NCI-H82 treated with DMSO at 0.1 percent for 48 hours (cell line): Measurements from ENCODE around the gene COPS4.
A peak's percentile ranks its signal among the peaks of the same experiment; 100 is the strongest.
"Not testable (repeated sequence)": the region's sequence is repeated elsewhere in the genome, so short reads cannot be mapped to it uniquely, and the experiment has no call there.

ENCODE experiments used
- DNase-seq: peaks from one replicate; lab custom pipeline; 2025; ENCODE audit not compliant: unreplicated experiment; lab: John Stamatoyannopoulos, UW

Gene COPS4

DNA sequence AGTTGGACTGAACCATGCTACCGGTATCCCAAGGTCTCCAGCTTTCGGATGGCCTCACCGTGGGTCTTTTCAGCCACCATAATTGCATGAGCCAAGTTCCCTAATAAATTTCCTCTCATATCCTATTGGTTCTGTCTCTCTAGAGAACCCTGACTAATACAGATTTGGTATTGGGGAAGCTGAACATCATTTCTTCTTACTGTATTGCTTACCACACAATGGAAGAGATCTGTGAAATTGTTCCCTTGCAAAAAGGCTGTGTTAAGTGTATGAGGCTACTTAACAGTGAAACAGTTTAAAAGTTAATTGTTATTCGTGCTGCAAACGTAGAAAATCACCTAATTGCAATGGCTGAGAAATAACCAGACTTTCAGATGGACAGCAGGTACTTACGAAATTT lies 45.6 kb downstream of the COPS4 start:
- no peak for DNase-seq

DNA sequence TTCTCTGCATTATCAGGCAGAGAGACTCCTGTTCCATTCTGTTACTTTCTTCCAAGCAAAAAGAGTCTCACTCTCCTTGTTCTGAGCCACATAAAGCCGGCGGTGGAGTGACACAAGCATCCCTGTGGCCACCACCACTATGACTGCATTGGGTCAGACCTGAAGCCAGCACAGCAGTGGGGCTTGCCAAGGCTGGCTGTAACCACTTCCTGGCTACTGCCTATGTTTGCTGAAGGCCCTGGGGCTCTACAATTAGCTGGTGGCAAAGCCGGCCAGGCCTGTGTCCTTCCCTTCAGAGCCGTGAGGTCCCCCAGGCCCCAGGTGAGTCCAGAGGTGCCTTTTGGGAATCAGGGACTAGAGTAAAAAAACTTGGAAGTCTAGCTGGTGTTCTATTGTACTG lies 47.8 kb downstream of the COPS4 start:
- no peak for DNase-seq

DNA sequence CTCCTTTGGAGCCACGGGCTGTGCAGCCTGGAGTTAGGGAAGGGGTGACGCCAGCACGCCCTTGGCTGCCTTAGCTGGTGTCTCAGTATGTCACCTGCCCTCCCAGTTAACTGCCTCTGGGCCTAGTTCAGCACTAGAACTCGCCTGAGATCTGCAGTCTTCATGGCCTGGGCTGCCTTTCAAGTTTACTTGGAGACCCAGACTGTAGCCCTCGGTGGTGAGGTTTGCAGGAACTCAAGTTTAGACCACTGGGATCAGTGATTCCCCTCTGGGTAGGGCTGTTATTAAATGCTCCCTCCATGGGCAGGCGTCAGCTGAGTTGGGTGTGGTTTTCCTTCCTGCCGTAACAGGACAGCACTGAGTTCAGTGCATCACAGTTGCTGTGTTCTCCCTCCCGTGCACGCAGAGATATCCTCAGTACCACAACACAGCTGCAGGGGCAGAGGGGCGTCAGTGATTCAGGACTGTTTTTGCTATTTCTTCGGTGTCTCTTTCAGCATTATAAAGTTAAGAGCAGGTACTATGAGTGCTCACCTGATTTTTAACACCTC lies 49.0 kb downstream of the COPS4 start:
- DNase-seq, result no peak

DNA sequence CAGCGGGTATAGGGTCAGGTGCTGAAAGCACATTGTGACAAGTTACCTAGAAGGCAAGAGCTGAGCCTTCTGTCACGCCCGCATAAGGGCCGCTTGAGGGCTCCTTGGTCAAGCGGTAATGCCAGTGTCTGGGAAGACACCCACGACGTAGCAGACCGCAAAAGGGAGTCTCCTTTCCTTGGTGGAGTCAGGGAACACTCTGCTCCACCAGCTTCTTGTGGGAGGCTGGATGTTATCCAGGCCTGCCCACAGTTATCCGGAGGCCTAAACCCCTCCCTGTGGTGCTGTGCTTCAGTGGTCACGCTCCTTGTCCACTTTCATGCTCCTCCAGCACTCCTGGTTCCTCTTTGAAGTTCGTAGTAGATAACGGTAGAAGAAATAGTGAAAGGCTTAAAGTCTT lies 50.0 kb downstream of the COPS4 start:
- DNase-seq, result not testable (repeated sequence)

DNA sequence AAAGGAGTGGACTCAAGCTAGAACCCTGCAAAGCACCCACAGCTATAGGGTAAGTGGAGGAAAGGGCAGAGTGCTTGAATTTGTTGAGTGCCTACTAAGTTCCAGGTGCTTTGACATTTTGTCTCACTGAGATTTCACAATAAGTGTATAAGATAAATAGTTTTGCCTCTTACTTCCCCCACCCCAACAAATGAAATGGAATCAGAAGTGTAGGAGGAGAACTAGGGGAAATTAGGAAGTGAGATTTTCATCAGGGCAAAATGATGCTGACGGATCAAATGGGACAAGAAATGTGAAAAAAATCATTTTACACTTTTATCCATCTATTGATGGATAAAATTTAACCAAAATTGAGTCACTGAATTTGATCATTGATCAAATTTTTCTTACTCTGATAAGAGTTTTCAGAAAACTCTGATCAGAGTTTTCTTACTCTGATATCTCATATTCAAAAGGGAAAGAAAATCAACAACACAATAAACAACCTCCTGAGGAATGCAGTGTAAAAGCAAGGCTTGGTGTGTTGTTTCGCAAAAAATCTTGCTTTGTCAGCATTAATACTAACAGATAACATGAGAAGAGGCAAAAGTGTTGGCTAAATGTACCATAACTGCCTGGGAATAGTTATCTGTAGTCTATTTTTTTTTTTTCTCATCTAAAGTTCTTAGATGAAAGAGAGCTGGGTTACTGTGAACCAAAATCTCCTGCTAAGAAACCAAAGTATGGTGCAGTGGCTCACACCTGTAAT lies 54.6 kb downstream of the COPS4 start:
- DNase-seq, result no peak

DNA sequence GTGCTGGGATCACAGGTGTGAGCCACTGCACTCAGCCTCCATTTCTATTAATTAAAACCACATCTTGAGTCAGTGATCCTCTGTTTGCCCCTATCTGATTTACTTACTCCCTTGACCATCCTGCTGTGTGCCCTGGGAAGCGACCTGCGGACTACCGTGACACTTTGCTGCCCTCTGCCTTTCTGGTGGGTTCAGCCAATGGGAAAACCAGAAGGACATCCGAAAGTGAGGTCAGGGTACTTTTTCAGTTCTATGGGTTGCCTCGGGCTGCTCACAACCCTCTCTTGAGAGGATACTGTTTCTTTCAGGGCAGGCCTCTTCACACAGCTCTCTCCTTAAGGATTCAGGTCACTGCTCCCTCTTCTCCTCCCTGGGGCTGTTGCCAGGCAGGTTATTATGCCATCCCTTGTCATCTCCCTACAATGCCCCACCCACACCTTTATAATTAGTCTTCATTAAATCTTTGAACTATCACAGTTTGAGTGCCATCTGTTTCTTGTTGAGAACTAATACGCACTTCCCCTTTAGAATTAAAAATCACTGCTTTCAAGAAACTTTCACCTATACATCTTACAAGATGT lies 58.2 kb downstream of the COPS4 start:
- DNase-seq, result no peak

DNA sequence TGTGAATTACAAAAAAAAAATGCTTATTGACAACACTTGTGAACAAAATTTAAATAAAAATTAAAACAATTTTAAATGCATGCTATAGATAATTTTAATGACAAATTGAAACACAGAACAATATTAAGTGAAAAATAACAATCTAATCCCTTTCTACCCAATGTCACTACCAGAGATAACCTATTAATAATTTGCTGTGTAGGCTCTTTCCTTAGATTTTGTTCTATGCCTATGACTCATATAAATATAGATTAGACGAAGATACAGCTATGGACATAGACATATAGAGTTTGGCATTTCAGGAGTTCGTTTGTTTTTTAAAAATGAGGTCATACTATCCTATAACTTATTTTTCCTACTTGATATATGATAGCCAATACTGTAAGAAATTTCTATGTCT lies 61.4 kb downstream of the COPS4 start:
- DNase-seq, result no peak

DNA sequence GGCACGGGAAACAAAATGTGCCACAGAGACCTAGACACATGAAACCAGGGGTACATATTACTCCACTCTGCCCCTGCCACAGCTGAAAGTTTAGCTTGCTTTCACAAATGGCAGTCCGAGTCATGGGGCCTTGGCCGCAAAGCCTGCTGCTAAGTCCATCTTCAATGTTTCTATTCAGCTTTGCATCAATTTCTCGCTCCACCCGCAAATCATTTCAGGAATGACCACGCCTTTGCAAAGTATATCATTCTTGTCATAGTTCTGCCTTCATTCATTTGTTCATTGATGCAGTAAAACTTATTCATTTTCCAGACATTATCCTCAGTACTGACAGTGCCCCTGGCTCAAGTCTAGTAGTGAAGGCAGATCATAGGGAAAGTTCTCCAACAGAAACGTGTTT lies 70.0 kb downstream of the COPS4 start:
- no peak for DNase-seq

DNA sequence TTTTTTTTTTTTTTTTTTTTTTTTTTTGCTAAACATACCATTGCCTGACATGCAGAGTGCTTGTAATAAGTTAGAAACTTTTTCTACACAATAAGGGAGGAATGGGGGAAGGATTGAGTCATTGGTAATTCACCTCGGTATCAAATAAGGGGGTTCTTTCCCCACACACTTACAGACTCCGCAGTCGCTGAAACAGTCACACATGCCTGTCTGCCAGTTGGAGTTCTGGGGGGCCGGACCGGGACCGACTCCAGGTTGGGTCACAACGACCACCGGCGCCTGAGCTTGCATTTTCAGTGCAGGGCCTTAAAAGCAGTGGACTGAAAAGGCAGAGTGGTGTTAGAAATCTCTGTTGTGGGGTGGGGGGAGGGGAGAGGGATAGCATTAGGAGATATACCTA lies 72.6 kb downstream of the COPS4 start:
- no peak for DNase-seq

DNA sequence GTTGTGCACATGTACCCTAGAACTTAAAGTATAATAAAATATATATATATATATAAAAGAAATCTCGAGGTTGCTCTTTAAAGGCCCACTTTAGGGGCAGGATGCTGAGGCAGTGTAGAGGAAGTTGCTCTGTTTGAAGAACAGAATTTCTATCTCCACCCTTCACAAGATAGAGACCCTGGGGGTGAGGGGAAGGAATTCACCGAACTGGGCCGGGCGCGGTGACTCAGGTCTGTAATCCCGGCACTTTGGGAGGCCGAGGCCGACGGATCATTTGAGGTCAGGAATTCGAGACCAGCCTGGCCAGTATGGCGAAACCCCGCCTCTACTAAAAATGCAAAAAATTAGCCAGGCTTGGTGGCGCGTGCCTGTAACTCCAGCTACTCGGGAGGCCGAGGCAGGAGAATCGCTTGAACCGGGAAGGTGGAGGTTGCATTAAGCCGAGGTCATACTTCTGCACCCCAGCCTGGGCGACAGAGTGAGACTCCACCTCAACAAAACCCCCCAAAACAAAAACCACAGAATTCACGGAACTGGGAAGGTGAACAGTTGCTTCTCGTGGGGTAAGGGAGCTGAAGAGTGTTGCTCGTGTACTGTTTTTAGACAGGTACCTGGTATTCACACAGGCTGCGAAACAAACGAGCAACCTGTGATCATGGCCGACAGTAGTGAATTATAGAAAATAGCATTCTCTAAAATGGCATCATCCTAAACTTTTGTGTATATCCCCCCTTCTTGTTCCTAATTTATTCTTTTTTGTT lies 73.3 kb downstream of the COPS4 start:
- no peak for DNase-seq

DNA sequence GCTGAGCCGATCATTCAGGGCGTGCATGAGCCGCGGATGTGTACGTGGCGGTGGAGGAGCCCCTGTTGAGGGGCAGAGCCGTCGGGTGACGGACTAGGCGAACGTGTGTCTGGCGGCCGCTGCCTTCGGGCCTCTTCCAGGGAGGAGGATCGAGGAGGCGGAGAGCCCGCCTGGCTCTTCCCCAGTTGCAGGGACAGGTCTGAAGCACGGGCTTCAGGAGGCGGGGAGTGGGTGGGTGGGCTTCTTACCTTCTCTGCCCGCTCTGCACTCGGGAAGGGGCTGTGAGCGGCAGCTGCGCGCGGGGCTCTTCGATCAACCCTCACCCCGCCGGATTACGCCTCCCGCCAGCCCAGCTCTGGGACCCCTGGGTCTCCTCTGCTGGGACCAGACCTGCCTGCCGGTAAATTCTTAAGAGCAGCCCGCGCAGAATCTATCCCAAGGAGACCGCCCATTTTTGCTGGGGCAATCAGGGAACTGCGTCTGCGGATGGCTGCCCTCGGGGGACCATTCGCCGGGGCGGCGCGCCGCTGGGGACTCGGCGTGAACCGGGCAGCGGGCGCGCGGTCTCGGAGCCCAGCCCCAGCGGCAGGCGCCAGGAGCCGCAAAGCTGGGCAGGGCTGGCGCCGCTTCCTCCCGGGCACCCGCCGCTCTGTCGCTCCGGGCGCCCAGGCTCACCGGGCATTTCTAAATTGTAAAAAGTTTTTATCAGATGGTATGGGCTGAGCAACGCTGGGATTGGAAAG lies 74.7 kb downstream of the COPS4 start:
- DNase-seq, result peak; percentile 11

DNA sequence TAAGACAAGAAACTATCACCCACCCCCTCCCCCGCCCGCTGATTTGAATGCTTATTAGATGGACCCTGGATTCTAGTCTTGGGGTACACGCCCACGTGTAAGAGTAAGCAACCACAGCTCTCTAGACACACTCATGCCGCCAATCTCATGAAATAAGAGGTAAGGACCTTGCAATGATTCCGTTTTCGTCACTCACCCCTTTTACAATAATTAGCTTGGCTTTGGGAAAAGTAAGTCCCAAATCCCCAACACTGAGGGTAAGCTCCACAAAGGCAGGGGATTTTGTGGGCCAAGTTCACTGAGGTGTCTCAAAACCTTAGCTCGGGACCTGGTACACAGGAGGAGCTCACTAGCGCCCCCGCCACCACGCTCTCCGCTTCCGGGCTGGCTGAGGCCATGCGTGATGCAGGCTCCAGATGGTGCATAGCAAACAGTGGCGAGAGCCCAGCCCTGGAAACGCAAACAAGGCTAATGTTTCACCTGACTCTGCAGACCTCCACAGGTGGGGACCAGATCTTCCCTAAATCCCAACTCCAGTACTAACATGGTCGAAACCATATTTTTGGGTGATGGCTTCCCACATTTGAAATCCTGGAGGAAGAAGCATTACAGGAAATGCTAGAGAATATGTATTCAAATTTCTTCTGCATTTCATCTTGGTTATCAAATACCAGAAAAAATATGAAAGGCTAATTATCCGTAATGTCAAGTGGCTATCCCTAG lies 75.4 kb downstream of the COPS4 start:
- peak; percentile 65 for DNase-seq

DNA sequence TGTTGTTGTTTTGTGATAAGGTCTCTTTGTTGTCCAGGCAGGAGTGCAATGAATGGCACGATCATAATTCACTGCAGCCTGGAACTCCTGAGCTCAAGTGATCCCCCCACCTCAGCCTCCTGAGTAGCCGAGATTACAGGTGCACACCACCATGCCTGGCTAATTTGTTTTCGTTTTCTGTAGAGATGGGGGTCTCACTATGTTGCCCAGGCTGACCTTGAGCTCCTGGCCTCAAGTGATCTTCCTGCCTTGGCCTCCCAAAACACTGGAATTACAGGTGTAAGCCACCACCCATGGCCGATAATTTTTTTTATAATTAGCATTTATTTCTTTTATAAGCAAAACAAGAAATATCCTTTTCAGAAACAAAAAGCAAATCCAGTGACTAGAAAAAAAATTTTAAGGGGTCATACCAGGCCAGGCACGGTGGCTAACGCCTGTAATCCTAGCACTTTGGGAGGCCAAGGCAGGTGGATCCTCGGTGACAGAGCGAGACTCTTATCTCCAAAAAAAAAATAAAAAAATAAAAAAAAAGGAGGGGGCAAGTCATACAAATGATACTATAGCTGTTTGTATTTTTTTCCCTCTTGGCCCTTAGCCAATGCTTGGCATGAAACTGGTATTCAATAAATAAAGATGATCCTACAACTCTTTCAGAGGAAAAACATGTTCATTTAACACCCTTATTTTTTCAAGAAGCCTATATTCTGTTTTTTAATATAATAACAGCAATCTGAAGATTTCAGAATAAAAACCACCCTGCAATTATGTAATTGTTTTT lies 76.2 kb downstream of the COPS4 start:
- DNase-seq, result no peak

DNA sequence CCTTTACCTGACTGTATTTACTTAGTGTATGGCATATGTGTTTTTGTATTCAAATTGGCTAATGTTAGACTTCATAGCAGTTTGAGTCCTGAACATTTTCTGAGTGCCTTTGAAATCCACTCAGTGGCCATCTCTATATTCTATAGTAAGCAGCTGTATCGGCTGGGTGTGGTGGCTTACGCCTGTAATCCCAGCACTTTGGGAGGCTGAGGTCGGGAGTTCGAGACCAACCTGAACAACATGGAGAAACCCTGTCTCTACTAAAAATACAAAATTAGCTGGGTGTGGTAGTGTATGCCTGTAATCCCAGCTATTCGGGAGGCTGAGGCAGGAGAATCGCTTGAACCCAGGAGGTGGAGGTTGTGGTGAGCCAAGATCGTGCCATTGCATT lies 76.8 kb downstream of the COPS4 start:
- not testable (repeated sequence) for DNase-seq

DNA sequence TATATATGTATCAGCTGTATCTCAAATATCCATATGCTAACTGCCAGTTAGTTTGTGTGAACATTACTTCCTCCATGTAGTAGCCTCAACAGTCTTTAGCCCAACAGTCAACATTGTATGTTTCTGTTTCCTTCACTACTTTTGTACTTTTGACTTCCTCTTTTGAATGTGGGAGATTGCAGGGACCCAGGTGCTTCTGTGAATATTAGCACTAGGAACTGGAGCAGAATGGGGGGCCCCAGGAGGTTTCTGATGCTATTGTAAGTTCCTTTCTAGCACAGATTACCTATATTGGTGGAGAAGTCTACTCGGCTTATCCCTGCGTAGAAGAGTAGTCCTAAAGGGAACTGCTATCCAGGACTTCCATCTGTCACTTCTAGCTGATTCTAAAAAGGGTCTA lies 77.2 kb downstream of the COPS4 start:
- no peak for DNase-seq

DNA sequence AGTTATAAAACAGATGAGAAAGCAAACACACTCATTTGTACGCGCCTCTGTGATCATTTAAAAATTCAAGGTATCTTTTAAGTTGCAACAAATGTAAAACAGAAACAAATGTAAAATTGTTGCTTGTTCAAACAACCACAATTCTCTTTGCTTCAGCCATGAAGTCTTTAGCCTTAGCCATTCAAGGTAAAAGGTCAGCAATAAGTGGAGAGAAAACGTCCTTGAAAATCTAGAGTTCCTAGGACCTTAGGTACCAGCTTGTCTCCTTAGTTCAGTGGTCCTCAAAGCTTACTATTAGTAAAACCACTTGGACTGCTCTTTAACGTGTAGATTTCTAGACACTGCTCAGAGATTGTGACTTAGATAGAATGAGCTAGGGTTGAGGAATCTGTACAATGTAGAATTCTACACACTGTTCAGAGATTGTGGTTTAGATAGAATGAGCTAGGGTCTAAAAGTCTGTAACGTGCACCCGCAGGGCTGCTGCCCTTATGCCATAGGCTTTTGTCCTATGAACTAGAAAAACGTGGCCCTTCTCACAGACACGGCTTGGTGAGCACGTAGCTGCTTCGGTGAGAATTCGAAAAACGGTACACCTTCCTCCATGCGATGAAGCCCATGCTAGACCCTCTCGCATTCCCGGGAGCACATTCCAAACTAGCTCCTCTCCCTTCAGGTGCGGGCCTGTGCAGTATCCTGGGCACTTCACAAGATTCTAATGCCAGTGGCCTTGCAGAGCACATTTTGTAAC lies 77.9 kb downstream of the COPS4 start:
- DNase-seq, result no peak

DNA sequence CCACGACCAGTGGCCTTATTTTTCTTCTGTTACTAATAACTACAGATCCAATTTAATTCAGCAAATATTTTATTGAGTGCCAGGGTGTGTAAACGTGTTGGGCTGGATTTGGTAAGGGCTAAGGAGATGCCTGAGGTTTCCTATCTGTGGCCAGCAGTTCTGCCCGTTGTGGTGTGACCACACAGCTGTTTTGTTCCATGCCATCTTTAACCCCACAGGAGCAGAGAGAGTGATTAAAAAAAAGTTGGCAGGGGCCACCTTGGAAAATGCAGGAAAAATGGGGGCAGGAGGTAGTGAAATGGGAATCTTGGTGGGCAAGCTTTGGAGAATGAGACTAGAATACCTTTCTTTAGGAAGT lies 78.4 kb downstream of the COPS4 start:
- DNase-seq, result no peak

DNA sequence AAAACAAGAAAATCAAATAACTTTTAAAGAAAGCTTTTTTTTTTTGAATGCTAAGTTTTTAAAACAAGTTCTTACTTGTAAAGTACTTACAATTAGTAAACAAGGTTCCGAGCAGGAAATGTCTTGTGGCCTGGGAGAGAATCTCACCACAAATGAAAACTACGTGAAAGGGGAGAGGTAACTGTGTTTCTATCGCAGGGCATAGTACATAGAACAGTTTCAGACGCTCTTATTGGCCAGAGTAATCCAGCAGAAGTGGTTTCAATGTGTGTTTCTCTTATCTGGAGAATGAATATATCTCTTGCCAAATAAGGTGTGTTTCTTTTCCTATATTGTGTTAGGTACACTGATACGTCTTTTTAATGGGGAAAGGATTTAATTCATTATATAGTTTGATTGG lies 79.6 kb downstream of the COPS4 start, which contains the start of gene PLAC8:
Gene PLAC8 (minus strand): TSS at position 154 of the 400 bp plus-strand sequence. CDS start 6,808 bp downstream, outside the sequence.
- DNase-seq, result no peak

DNA sequence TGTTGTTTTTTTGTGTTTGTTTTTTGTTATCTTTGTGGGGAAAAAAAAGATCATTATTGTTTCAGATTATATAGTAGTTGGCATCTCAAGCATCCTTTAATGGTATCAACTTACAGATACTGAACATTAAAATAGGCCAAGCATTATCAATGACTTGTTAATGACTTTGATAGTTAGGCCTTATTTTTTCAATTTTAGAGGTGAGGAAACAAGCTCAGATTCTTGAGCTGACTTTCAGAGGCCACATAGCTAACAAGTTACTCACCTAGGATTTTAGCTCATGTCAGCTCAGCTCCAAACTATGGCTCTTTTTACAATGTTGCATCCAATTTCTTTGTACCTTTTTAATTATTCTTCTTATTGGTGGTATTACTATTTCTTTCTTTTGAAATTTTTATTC lies 80.0 kb downstream of the COPS4 start:
- DNase-seq, result no peak
